ENCODE results near the gene PRPF19.

The PRPF19 gene

GRCh38 chr11:60870733-60871377, 35.5 kb downstream of the PRPF19 start:
- DNase-seq (ENCODE audit: low read depth), result no peak
- no peak for TF ChIP-seq CTCF (conservative IDR thresholded peaks at IDR 0.05; ENCODE audit: low read depth, low read length)
- H3K4me3 ChIP-seq (ENCODE audit: low read depth, low read length), result no peak overlapping the region

DNA sequence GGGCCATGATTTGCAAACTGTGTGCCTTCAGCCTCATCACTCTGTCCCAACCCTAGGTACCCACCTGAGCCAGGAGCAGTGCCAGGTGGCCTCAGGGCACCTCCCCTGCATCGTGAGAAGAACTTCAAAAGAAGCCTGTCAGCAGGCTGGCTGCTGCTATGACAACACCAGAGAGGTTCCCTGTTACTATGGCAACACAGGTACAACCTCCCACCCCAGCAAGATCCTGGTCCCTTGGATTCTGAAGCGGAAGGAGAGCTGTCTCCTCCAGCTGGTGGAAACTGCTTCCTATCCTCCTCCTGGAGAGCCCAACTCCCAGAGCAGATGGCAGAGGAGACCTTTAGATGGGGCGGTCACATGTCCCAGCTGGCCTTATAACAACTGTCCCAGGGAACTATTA, 36.1 kb downstream of the PRPF19 start:
- DNase-seq (ENCODE audit: low read depth), result no peak
- TF ChIP-seq CTCF (conservative IDR thresholded peaks at IDR 0.05; ENCODE audit: low read depth, low read length), result no peak
- H3K4me3 ChIP-seq (ENCODE audit: low read depth, low read length), result no peak overlapping the region

DNA sequence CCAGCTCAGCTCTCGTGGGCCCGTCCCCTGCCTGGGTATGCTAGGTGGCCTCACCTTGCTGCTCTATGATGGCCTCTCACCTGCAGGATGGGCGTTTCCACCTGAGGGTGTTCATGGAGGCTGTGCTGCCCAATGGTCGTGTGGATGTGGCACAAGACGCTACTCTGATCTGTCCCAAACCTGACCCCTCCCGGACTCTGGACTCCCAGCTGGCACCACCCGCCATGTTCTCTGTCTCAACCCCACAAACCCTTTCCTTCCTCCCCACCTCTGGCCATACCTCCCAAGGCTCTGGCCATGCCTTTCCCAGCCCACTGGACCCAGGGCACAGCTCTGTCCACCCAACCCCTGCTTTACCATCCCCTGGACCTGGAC, 36.9 kb downstream of the PRPF19 start:
- no peak for TF ChIP-seq CTCF (conservative IDR thresholded peaks at IDR 0.05; ENCODE audit: low read depth, low read length)
- DNase-seq (ENCODE audit: low read depth), result no peak

GRCh38 chr11:60868682-60869450, 37.5 kb downstream of the PRPF19 start:
- TF ChIP-seq CTCF (conservative IDR thresholded peaks at IDR 0.05; ENCODE audit: low read depth, low read length), result no peak
- no peak for DNase-seq (ENCODE audit: low read depth)
- no peak overlapping the region for H3K4me3 ChIP-seq (ENCODE audit: low read depth, low read length)

More for the DNA sequence above, 36.9 kb downstream of the PRPF19 start:
- no peak overlapping the region for H3K4me3 ChIP-seq (ENCODE audit: low read depth, low read length)

DNA sequence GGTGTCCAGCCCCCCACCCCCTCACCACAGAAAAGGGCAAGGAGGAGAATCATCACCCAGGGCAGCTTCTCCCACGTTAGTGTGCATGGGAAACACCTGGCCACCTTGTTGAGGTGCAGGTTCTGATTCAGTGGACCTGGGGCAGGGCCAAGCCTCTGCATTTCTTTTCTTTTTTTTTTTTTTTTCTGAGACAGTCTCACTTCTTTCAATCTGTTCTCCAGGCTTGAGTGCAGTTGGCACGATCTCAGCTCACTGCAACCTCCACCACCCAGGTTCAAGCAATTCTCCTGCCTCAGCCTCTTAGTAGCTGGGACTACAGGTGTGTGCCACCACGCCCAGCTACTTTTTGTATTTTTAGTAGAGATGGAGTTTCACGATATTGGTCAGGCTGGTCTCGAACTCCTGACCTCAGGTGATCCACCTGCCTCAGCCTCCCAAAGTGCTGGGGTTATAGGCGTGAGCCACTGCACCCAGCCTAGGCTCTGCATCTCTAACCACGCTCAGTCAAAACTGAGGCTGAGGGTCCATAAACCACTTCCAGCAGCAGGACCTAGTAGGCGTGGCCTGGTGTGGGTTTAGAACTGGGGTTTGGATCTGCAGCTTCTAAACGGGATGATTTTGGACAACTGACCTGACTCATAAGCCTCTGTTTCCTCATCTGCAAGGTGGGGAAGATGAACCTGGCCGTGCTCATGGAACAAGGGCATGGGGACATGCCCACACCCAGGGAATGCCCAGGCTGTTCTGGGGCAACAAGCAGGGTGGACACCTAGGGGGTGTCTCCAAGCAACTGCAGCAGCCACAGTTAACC, 38.3 kb downstream of the PRPF19 start:
- no peak overlapping the region for H3K4me3 ChIP-seq (ENCODE audit: low read depth, low read length)
- no peak for DNase-seq (ENCODE audit: low read depth)
- TF ChIP-seq CTCF (conservative IDR thresholded peaks at IDR 0.05; ENCODE audit: low read depth, low read length), result no peak

- DNase-seq (ENCODE audit: low read depth), result no peak
These were observed 39.2 kb downstream of the PRPF19 start, which contains the start of gene ZP1 for GRCh38 chr11:60866911-60867870. Gene ZP1 (plus strand): TSS chr11:60867542. CDS start chr11:60867562, 20 bp downstream.

More at GRCh38 chr11:60866911-60867870, 39.2 kb downstream of the PRPF19 start, which contains the start of gene ZP1:
- no peak within 1 kb of the TSS for H3K4me3 ChIP-seq (ENCODE audit: low read depth, low read length)
- TF ChIP-seq CTCF (conservative IDR thresholded peaks at IDR 0.05; ENCODE audit: low read depth, low read length), result no peak

Measured in choroid plexus epithelial cell (primary cell).